GM23248 (cell line): ENCODE results near the gene NSUN2.

Source experiments
- EZH2 ChIP-seq: fragments of 200-600 bp; sonication (generic); IDR thresholded peaks from 2 replicates; pipeline ENCODE4 v1.6.1; 2018; ENCODE audit warnings: antibody characterized with exemption, mild to moderate bottlenecking; ENCODE audit not compliant: insufficient read depth, poor library complexity, severe bottlenecking
- EZH2phosphoT487 ChIP-seq: fragments of 200-600 bp; sonication (generic); IDR thresholded peaks from 2 replicates; pipeline ENCODE4 v1.6.1; 2018; ENCODE audit warnings: antibody characterized with exemption, moderate library complexity, mild to moderate bottlenecking, low read depth; ENCODE audit not compliant: insufficient read depth

DNA sequence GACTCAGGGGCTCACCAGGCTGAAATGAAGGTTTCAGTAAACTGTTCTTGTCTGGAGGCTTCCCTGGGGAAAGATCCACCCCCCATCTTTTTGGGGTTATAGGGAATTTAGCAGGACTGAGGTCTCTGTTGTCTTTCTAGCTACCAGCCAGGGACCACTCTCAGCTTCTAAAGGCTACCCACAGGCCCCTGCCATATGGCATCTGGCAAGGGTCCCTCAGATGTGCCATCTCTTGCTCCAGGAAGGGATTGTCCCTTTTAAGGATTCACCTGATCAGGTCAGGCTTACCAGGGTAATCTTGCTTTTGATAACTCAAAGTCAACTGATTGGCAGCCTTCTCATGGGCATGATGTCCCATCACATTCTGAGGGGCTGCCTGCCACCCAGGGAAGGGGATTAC lies 65.0 kb downstream of the NSUN2 start:
- TF ChIP-seq EZH2 (no peak), EZH2phosphoT487 (no peak)
